ENCODE measurements around the gene CRACR2A.

Gene CRACR2A

GRCh38 chr12:3698218-3698974, 54.5 kb downstream of the CRACR2A start:
- no peak for TF ChIP-seq CTCF (IDR thresholded peaks at IDR 0.05; ENCODE audit: low read depth, low read length)
- no peak for TF ChIP-seq MYC (IDR thresholded peaks at IDR 0.05; ENCODE audit: low read depth, low read length)
- TF ChIP-seq POLR2A (IDR thresholded peaks at IDR 0.05; ENCODE audit: extremely low read depth, insufficient read length) = no peak
- no peak for TF ChIP-seq MAX (IDR thresholded peaks at IDR 0.05; ENCODE audit: low read depth, low read length)
- no peak for DNase-seq (ENCODE audit: low read depth)
- no peak overlapping the region for H3K4me3 ChIP-seq (ENCODE audit: low read depth, low read length)

GRCh38 chr12:3697311-3697870, 55.5 kb downstream of the CRACR2A start:
- TF ChIP-seq CTCF (IDR thresholded peaks at IDR 0.05; ENCODE audit: low read depth, low read length) (no peak), POLR2A (IDR thresholded peaks at IDR 0.05; ENCODE audit: extremely low read depth, insufficient read length) (no peak)
- no peak overlapping the region for H3K4me3 ChIP-seq (ENCODE audit: low read depth, low read length)
- DNase-seq (ENCODE audit: low read depth) = no peak

- no peak for DNase-seq (ENCODE audit: low read depth)
- TF ChIP-seq MAX (IDR thresholded peaks at IDR 0.05; ENCODE audit: low read depth, low read length) = no peak
- no peak for TF ChIP-seq MYC (IDR thresholded peaks at IDR 0.05; ENCODE audit: low read depth, low read length)
- TF ChIP-seq POLR2A (IDR thresholded peaks at IDR 0.05; ENCODE audit: extremely low read depth, insufficient read length) = no peak
- no peak for TF ChIP-seq CTCF (IDR thresholded peaks at IDR 0.05; ENCODE audit: low read depth, low read length)
- H3K4me3 ChIP-seq (ENCODE audit: low read depth, low read length) = no peak overlapping the region
Measured at GRCh38 chr12:3694673-3695072, 58.2 kb downstream of the CRACR2A start.

- no peak for TF ChIP-seq POLR2A (IDR thresholded peaks at IDR 0.05; ENCODE audit: extremely low read depth, insufficient read length)
- no peak for TF ChIP-seq MYC (IDR thresholded peaks at IDR 0.05; ENCODE audit: low read depth, low read length)
- TF ChIP-seq MAX (IDR thresholded peaks at IDR 0.05; ENCODE audit: low read depth, low read length) = no peak
- TF ChIP-seq CTCF (IDR thresholded peaks at IDR 0.05; ENCODE audit: low read depth, low read length) = no peak
- no peak overlapping the region for H3K4me3 ChIP-seq (ENCODE audit: low read depth, low read length)
Measured at GRCh38 chr12:3692616-3693365, 60.1 kb downstream of the CRACR2A start.

GRCh38 chr12:3686463-3686862, 66.4 kb downstream of the CRACR2A start:
- TF ChIP-seq POLR2A (IDR thresholded peaks at IDR 0.05; ENCODE audit: extremely low read depth, insufficient read length) = no peak
- TF ChIP-seq MYC (IDR thresholded peaks at IDR 0.05; ENCODE audit: low read depth, low read length) = no peak
- no peak for TF ChIP-seq MAX (IDR thresholded peaks at IDR 0.05; ENCODE audit: low read depth, low read length)
- TF ChIP-seq CTCF (IDR thresholded peaks at IDR 0.05; ENCODE audit: low read depth, low read length) = no peak
- H3K4me3 ChIP-seq (ENCODE audit: low read depth, low read length) = no peak overlapping the region
- DNase-seq (ENCODE audit: low read depth) = no peak

More at GRCh38 chr12:3692616-3693365, 60.1 kb downstream of the CRACR2A start:
- no peak for DNase-seq (ENCODE audit: low read depth)

Measured in NB4 (cell line).